ENCODE data around the gene CDK11A.
"Not testable (repeated sequence)": the region's sequence is repeated elsewhere in the genome, so short reads cannot be mapped to it uniquely, and the experiment has no call there.

DNA sequence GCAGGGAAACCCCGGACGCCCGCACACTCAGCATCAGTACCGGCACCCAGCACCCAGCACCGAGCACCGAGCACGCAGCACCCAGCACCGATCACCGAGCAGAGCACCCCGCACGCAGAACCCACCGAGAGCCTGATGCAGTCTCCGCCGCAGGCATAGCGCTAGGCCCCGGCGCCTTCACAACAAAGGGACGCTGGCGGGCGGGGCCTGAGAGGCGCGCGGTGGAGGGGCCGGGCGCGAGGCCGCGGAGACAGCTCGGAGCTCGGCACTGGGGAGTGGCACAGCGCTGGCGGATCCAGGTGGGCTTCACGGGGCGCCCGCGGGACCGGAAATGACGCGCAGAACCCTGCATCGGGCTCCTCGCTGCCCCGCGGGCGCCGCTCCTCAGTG, 31.8 kb downstream of the CDK11A start:
- TF ChIP-seq, protein P1, sequence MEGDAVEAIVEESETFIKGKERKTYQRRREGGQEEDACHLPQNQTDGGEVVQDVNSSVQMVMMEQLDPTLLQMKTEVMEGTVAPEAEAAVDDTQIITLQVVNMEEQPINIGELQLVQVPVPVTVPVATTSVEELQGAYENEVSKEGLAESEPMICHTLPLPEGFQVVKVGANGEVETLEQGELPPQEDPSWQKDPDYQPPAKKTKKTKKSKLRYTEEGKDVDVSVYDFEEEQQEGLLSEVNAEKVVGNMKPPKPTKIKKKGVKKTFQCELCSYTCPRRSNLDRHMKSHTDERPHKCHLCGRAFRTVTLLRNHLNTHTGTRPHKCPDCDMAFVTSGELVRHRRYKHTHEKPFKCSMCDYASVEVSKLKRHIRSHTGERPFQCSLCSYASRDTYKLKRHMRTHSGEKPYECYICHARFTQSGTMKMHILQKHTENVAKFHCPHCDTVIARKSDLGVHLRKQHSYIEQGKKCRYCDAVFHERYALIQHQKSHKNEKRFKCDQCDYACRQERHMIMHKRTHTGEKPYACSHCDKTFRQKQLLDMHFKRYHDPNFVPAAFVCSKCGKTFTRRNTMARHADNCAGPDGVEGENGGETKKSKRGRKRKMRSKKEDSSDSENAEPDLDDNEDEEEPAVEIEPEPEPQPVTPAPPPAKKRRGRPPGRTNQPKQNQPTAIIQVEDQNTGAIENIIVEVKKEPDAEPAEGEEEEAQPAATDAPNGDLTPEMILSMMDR (IDR thresholded peaks at IDR 0.05; ENCODE audit: low read depth, low read length, poor library complexity, severe bottlenecking) = not testable (repeated sequence)
- not testable (repeated sequence) for TF ChIP-seq EZH2phosphoT487 (IDR thresholded peaks at IDR 0.05; ENCODE audit: borderline replicate concordance, low read length)
